ENCODE data around the gene TGM3. TPM values are rescaled to one million over a fixed set of nuclear protein-coding genes. Genes with fewer than 3 reads are reported as not detected.

TGM3 gene
- total and polyA plus RNA-seq, 12 donors: 0.13 to 1.7 (median 0.37) TPM; not detected in 6

DNA sequence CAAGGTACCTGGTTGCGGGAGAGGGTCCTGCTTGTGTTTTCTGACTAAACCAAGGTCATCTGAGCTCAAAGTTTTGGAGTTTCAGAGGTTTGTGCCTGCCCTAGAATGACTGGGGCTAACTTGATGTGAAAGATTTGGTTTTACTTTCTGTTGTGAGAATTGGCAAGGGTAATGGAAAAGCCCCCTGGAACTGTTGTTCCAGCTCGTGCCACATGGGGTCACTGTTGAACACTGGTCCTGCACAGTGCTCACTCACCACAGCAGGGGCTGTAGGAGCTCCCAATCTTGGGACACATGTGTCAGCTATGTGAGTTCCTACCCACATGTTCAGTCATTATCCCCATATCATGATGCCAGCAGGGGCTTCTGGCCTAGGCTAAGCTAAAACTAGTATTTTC lies 91.4 kb downstream of the TGM3 start:
- peak in 1 of 7 donors; percentile 43 for DNase-seq
- intact Hi-C loops (cut with DNase I): no loop called here
- no peak overlapping the region for H3K4me3 ChIP-seq

GRCh38 chr20:2387580-2387979 lies 91.8 kb downstream of the TGM3 start:
- no peaks in the 10 kb centered on the region for H3K4me1 ChIP-seq (replicated peaks in 1 of 2)
- peak in 1 of 7 donors; percentile 18 for DNase-seq
- intact Hi-C loops (cut with DNase I): no loop called here
- TF ChIP-seq POLR2A (IDR thresholded peaks at IDR 0.05) (no peak), CTCF (IDR thresholded peaks at IDR 0.05) (no peak)
- H3K36me3 ChIP-seq (replicated peaks in 1 of 2): no peaks in the 10 kb centered on the region
- H3K27me3 ChIP-seq: no peaks in the 10 kb centered on the region
- no peaks in the 10 kb centered on the region for H3K9me3 ChIP-seq (replicated peaks in 1 of 3)
- no peak overlapping the region for H3K4me3 ChIP-seq
- no peak overlapping the region for H3K27ac ChIP-seq
- WGBS, 4 donors: 83 to 93% (median 86%) methylated on average over 2 to 4 of the region's 4 CpGs

More for the DNA sequence above, 91.4 kb downstream of the TGM3 start:
- Histone ChIP-seq H3K36me3 (replicated peaks in 1 of 2) (no peaks in the 10 kb centered on the region), H3K27me3 (no peaks in the 10 kb centered on the region), H3K27ac (no peak overlapping the region), H3K4me1 (replicated peaks in 1 of 2) (no peaks in the 10 kb centered on the region), H3K9me3 (replicated peaks in 1 of 3) (no peaks in the 10 kb centered on the region)
- 40 to 43% (median 43%) methylated on average over 2 of the region's 2 CpGs for WGBS, 4 donors
- no peak for TF ChIP-seq POLR2A (IDR thresholded peaks at IDR 0.05)
- TF ChIP-seq CTCF (IDR thresholded peaks at IDR 0.05): peak in 2 of 6 experiments; percentile 13 to 37

Other genes with a start within 250 kb of the TGM3 start
- 10 to 100 TPM; 15.7 to 32.8 (median 23.3) TPM for gene STK35, start 194.2 kb upstream of the TGM3 start, total RNA-seq
- gene STK35, start 194.2 kb upstream of the TGM3 start, polyA plus RNA-seq: 10 to 100 TPM in 1 of 3 donors, 1 to 10 TPM in 2; 7.2 to 16.8 (median 7.3) TPM
- gene TGM6, start 84.9 kb downstream of the TGM3 start, total RNA-seq: not detected
- gene TGM6, start 84.9 kb downstream of the TGM3 start, polyA plus RNA-seq: not detected
- gene SNRPB, start 174.8 kb downstream of the TGM3 start, total RNA-seq: 100 to 1,000 TPM in 8 of 9 donors, 10 to 100 TPM in 1; 77.7 to 265 (median 162) TPM
- gene SNRPB, start 174.8 kb downstream of the TGM3 start, polyA plus RNA-seq: 100 to 1,000 TPM in 2 of 3 donors, 10 to 100 TPM in 1; 66.2 to 192 (median 109) TPM
- gene ZNF343, start 212.9 kb downstream of the TGM3 start, total RNA-seq: 10 to 100 TPM in 4 of 9 donors, 1 to 10 TPM in 5; 5.8 to 13.0 (median 9.4) TPM
- 10 to 100 TPM in 1 of 3 donors, 1 to 10 TPM in 2; 8.0 to 10.9 (median 9.4) TPM for gene ZNF343, start 212.9 kb downstream of the TGM3 start, polyA plus RNA-seq
- under 1 TPM in 2 of 9 donors, not detected in 7; 0.11 to 0.42 TPM for gene TMC2, start 240.6 kb downstream of the TGM3 start, total RNA-seq
- gene TMC2, start 240.6 kb downstream of the TGM3 start, polyA plus RNA-seq: 1 to 10 TPM in 1 of 3 donors, under 1 TPM in 2; 0.20 to 1.3 (median 0.82) TPM